Fibroblast of lung (primary cell): ENCODE results near the gene INF2. TPM values are rescaled to one million over a fixed set of nuclear protein-coding genes. Genes with fewer than 3 reads are reported as not detected.

ENCODE experiments used
- DNase-seq, 2 donors: peaks; one replicate each; pipeline versions ENCODE4 v3.0.0 to v3.0.0-alpha.2; 2010; ENCODE audit warnings: low read depth in 2 of 2
- H2AFZ ChIP-seq: 2 replicates; pipeline ENCODE4 v1.5.1; 2012; ENCODE audit warnings: low read length, control low read depth, inconsistent platforms
- H3K27ac ChIP-seq: 2 replicates; pipeline ENCODE4 v1.5.1; 2011; ENCODE audit warnings: low read length, control low read depth; ENCODE audit not compliant: insufficient read depth
- H3K27me3 ChIP-seq: 2 replicates; pipeline ENCODE4 v1.5.1; 2011; ENCODE audit warnings: mild to moderate bottlenecking, low read length; ENCODE audit not compliant: control insufficient read depth, insufficient read depth
- H3K36me3 ChIP-seq: 2 replicates; pipeline ENCODE4 v1.5.1; 2011; ENCODE audit warnings: low read length; ENCODE audit not compliant: control insufficient read depth, insufficient read depth
- H3K4me1 ChIP-seq: 2 replicates; pipeline ENCODE4 v1.5.1; 2011; ENCODE audit warnings: low read length; ENCODE audit not compliant: control insufficient read depth, insufficient read depth; ENCODE audit errors: extremely low read depth
- H3K4me2 ChIP-seq: 2 replicates; pipeline ENCODE4 v1.5.1; 2011; ENCODE audit warnings: low read length, control low read depth; ENCODE audit not compliant: insufficient read depth; ENCODE audit errors: extremely low read depth
- H3K4me3 ChIP-seq, 4 experiments: fragments of 200-600 bp in 1 of 4; sonication (generic) in 1 of 4; replicated peaks in 1 of 4; 2 replicates each; pipeline ENCODE4 v1.5.1; 2011 to 2016; ENCODE audit warnings: low read length in 4 of 4, low read depth in 3 of 4, mild to moderate bottlenecking in 3 of 4, control low read depth in 2 of 4, inconsistent platforms in 1 of 4, mixed read lengths in 1 of 4; ENCODE audit not compliant: insufficient read depth in 1 of 4; ENCODE audit errors: control extremely low read depth in 1 of 4
- H3K79me2 ChIP-seq: 2 replicates; pipeline ENCODE4 v1.5.1; 2012; ENCODE audit warnings: mild to moderate bottlenecking, low read length, inconsistent platforms; ENCODE audit not compliant: control insufficient read depth, insufficient read depth
- H3K9ac ChIP-seq: 2 replicates; pipeline ENCODE4 v1.5.1; 2011; ENCODE audit warnings: mild to moderate bottlenecking, low read length, control low read depth; ENCODE audit not compliant: insufficient read depth
- H3K9me3 ChIP-seq: 2 replicates; pipeline ENCODE4 v1.5.1; 2012; ENCODE audit warnings: low read depth, low read length; ENCODE audit not compliant: control insufficient read depth, insufficient read depth
- H4K20me1 ChIP-seq: 2 replicates; pipeline ENCODE4 v1.5.1; 2011; ENCODE audit warnings: low read length; ENCODE audit not compliant: control insufficient read depth, insufficient read depth; ENCODE audit errors: extremely low read depth
- CTCF ChIP-seq, 2 donors: IDR thresholded peaks in 1 of 2; conservative IDR thresholded peaks in 1 of 2; 1 replicate in 1 of 2; 2 replicates in 1 of 2; pipeline ENCODE4 v1.5.1; 2011 to 2012; ENCODE audit warnings: low read length in 2 of 2, control low read depth in 1 of 2, inconsistent platforms in 1 of 2, low read depth in 1 of 2, mild to moderate bottlenecking in 1 of 2
- EZH2 ChIP-seq: IDR thresholded peaks from 2 replicates; pipeline ENCODE4 v1.5.1; 2012; ENCODE audit warnings: low read length, control low read depth, mild to moderate bottlenecking; ENCODE audit errors: missing control alignments
- polyA plus RNA-seq, 2 donors: library from polyadenylated mRNA; depleted of rRNA in 1 of 2; stranded (reverse) in 1 of 2; unstranded in 1 of 2; fragments of >200 nt; gene quantifications; 2 replicates each; pipeline ENCODE4 v1.2.1, GENCODE V29; 2011 to 2012; ENCODE audit warnings: missing spikeins in 1 of 2
- total RNA-seq: library from RNA; depleted of rRNA; stranded (reverse); fragments of >200 nt; gene quantifications from 2 replicates; pipeline ENCODE4 v1.2.1, GENCODE V29; 2014

The INF2 gene
- total and polyA plus RNA-seq, 2 donors (not counting 1 experiment from before 2014, with no cell fraction given) = 19.8 to 50.9 TPM

DNA sequence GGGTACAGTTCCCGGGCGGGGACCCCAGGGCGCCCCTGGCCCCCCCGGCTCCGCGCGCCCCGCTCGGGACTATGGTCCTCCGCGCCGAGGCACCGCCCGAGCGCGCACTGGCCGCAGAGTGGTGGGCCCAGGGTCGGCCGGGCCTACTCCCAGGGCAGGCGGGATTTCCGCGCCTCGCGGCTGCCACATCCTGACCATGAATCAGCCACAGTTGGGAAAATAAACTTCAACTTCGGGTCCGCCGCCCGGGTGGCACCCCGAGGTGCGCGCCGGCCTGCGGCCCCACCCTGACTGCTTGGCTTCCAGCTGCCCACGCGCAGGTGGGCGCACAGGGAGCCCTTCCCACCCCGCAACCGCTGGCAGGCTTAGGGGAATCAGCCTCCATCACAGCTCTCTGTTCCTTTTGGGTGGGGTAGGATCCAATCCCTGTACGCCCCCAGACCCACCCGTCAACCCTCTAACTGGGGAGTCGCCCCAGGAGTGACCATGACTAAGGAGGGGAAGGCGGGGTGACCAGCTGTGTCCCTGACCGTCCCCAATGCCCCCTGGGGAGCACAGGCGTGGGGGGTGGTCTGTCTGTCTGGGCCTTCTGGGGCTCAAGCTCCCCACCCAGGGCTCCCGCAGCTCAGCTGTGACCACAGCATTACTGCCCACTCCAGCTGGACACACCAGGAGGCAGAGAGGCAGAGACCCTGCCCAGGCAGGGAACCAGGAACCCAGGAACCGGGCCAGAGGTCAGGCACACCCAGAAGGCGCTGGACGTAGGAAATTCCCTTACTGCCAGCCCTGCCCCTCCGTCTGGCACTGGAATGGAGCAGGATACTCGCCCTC is 678 bp downstream of the INF2 start:
- Histone ChIP-seq H3K4me3 (peak overlapping the region; percentile 77 to 93 (median 90)), H3K27ac (peak overlapping the region; percentile 80), H3K27me3 (no peaks in the 10 kb centered on the region), H3K9me3 (no peaks in the 10 kb centered on the region), H3K36me3 (peaks cover 17% of the 10 kb centered on the region), H3K79me2 (peaks cover 56% of the 10 kb centered on the region), H2AFZ (no peak overlapping the region), H3K9ac (peak overlapping the region; percentile 82), H3K4me2 (peak overlapping the region; percentile 98), H4K20me1 (peaks cover 3% of the 10 kb centered on the region), H3K4me1 (peaks cover 33% of the 10 kb centered on the region)
- no peak for TF ChIP-seq EZH2
- TF ChIP-seq CTCF (conservative IDR thresholded peaks at IDR 0.05 in 1 of 2, IDR thresholded peaks at IDR 0.05 in 1 of 2; ENCODE audit: low read depth in 1 of 2, low read length in 2 of 2) = no peak
- DNase-seq = peak in 1 of 2 donors; percentile 17

GRCh38 chr14:104690861-104691455 is 1.5 kb downstream of the INF2 start:
- Histone ChIP-seq H3K9ac (peak overlapping the region; percentile 82), H3K27me3 (no peaks in the 10 kb centered on the region), H2AFZ (no peak overlapping the region), H4K20me1 (peaks cover 3% of the 10 kb centered on the region), H3K4me1 (peaks cover 33% of the 10 kb centered on the region), H3K36me3 (peaks cover 19% of the 10 kb centered on the region), H3K9me3 (no peaks in the 10 kb centered on the region), H3K4me3 (peak overlapping the region; percentile 77 to 93 (median 90)), H3K27ac (peak overlapping the region; percentile 80), H3K79me2 (peaks cover 65% of the 10 kb centered on the region), H3K4me2 (peak overlapping the region; percentile 98)
- DNase-seq = no peak
- TF ChIP-seq EZH2 (no peak), CTCF (conservative IDR thresholded peaks at IDR 0.05 in 1 of 2, IDR thresholded peaks at IDR 0.05 in 1 of 2; ENCODE audit: low read depth in 1 of 2, low read length in 2 of 2) (no peak)

DNA sequence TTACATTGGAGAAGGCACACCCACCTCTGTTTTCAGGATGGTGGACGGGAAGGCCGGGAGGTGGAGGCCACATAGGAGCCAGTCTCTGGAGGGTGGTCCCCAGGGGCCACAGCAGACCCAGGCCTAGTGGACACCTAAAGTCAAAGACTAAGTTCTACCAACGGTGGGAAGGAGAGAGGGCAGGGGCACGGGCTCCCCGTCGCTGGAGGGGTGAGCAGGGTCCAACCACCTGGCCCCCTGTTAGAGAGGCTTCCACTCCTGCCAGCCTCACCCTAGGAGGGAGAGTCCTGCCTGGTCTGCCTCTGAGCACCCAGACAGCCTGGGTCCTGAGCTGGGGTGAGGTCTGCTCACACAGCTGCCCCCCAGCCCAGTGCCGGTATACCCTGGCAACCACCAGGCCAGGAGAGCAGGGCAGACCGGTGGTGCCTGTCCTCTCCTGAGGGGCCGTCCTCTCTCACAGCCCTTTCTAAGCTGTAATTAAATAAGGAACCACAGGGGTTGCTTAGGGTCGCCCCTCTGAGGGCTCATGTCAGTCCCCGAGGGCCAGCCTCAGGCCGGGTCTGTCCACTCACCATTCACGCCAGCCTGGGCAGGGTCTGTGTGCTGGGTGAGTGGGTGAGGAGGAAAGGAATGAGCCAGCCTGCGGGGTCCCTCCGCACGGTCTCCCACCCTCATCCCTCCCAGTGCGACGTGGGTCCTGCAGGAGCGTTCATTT is 2.3 kb downstream of the INF2 start:
- H3K9ac ChIP-seq = no peak overlapping the region
- H3K79me2 ChIP-seq = peaks cover 72% of the 10 kb centered on the region
- H3K27me3 ChIP-seq = no peaks in the 10 kb centered on the region
- H3K9me3 ChIP-seq = no peaks in the 10 kb centered on the region
- H4K20me1 ChIP-seq = peaks cover 3% of the 10 kb centered on the region
- no peak overlapping the region for H3K27ac ChIP-seq
- H3K4me2 ChIP-seq = peak overlapping the region; percentile 98
- no peak overlapping the region for H2AFZ ChIP-seq
- H3K4me3 ChIP-seq = peak overlapping the region in 2 of 4 experiments; percentile 14 to 93
- TF ChIP-seq CTCF (conservative IDR thresholded peaks at IDR 0.05 in 1 of 2, IDR thresholded peaks at IDR 0.05 in 1 of 2; ENCODE audit: low read depth in 1 of 2, low read length in 2 of 2) = no peak
- TF ChIP-seq EZH2 = no peak
- H3K4me1 ChIP-seq = peaks cover 33% of the 10 kb centered on the region
- no peak for DNase-seq
- peaks cover 23% of the 10 kb centered on the region for H3K36me3 ChIP-seq
